ENCODE measurements around the gene PDLIM1. TPM values are rescaled to one million over a fixed set of nuclear protein-coding genes. Genes with fewer than 3 reads are reported as not detected.

The PDLIM1 gene
- total and polyA plus RNA-seq, 2 of the 8 experiments (the other 6 are each of a cell fraction or from before 2014, with no cell fraction given), result 169 to 245 TPM

- TF ChIP-seq PHF8 (conservative IDR thresholded peaks at IDR 0.05; ENCODE audit: low read depth, low read length) (no peak), NANOG (IDR thresholded peaks at IDR 0.05; ENCODE audit: insufficient read depth, low read depth, low read length, poor library complexity, severe bottlenecking) (no peak), RXRA (IDR thresholded peaks at IDR 0.05; ENCODE audit: insufficient read depth, low read depth, low read length) (no peak)
Measured at GRCh38 chr10:95257849-95258248, 33.0 kb downstream of the PDLIM1 start (continued).

All from H1 (cell line).